K562 (cell line): ENCODE measurements around the gene NEMF. TPM values are rescaled to one million over a fixed set of nuclear protein-coding genes. Genes with fewer than 3 reads are reported as not detected.

Source experiments
- ARNT ChIP-seq, 2 experiments: fragments of 450-650 bp; IDR thresholded peaks; 2 replicates each; pipeline ENCODE4 v1.6.1; 2016; ENCODE audit warnings: mild to moderate bottlenecking in 1 of 2
- CREBBP ChIP-seq: IDR thresholded peaks from one replicate; pipeline ENCODE4 v1.6.1; 2012; ENCODE audit warnings: low read depth, mild to moderate bottlenecking, control low read depth, inconsistent platforms, low read length
- FOS ChIP-seq: IDR thresholded peaks from 3 replicates; pipeline ENCODE4 v1.6.1; 2011; ENCODE audit not compliant: insufficient read length; ENCODE audit errors: extremely low read depth
- MAFF ChIP-seq: IDR thresholded peaks from 2 replicates; pipeline ENCODE4 v1.6.1; 2012; ENCODE audit warnings: low read length, improper control_type of control experiment
- MTA2 ChIP-seq: fragments of 450-650 bp; IDR thresholded peaks from 2 replicates; pipeline ENCODE4 v1.6.1; 2016; ENCODE audit warnings: low read depth
- MYC ChIP-seq, 2 experiments: fragments of 250-450 bp in 1 of 2; sonication (Bioruptor Pico) in 1 of 2; IDR thresholded peaks; 2 replicates each; pipeline versions ENCODE4 v1.5.1 to v1.6.1; 2012 to 2021; ENCODE audit warnings: low read depth in 2 of 2, borderline replicate concordance in 1 of 2, improper control_type of control experiment in 1 of 2, low read length in 1 of 2, mild to moderate bottlenecking in 1 of 2, moderate library complexity in 1 of 2
- NBN ChIP-seq: fragments of 450-650 bp; IDR thresholded peaks from 2 replicates; pipeline ENCODE4 v1.6.1; 2016; ENCODE audit warnings: low read depth, mild to moderate bottlenecking
- NR2C1 ChIP-seq, 2 experiments: fragments of 450-650 bp; IDR thresholded peaks; 2 replicates each; pipeline ENCODE4 v1.6.1; 2017; ENCODE audit warnings: mild to moderate bottlenecking in 2 of 2, antibody characterized with exemption in 1 of 2, inconsistent platforms in 1 of 2, missing compliant biosample characterization in 1 of 2, missing genetic modification characterization in 1 of 2
- OTX1 ChIP-seq: fragments of 450-650 bp; formaldehyde crosslinking; IDR thresholded peaks from 2 replicates; pipeline ENCODE4 v1.4.0; 2022; ENCODE audit warnings: mild to moderate bottlenecking
- POLR2H ChIP-seq: IDR thresholded peaks from 2 replicates; pipeline ENCODE4 v1.6.1; 2016; ENCODE audit warnings: missing genetic modification characterization, low read depth, mild to moderate bottlenecking, control low read depth, missing compliant biosample characterization, moderate library complexity
- RAD51 ChIP-seq: fragments of 450-650 bp; IDR thresholded peaks from 2 replicates; pipeline ENCODE4 v1.7.1; 2016; ENCODE audit warnings: low read depth, mild to moderate bottlenecking, borderline replicate concordance
- SAP30 ChIP-seq: fragments of 200-600 bp; sonication (generic); IDR thresholded peaks from 2 replicates; pipeline ENCODE4 v1.6.1; 2012; ENCODE audit warnings: borderline replicate concordance, low read depth, mild to moderate bottlenecking, moderate library complexity, low read length, control low read depth, inconsistent platforms; ENCODE audit not compliant: insufficient read depth, poor library complexity, severe bottlenecking
- U2AF2 ChIP-seq: fragments of 200-400 bp; formaldehyde crosslinking; optimal IDR thresholded peaks from 2 replicates; pipeline ENCODE3; 2017; ENCODE audit warnings: low read depth, mild to moderate bottlenecking, low read length
- ZNF436 ChIP-seq: fragments of 250-450, 450-650 bp; sonication (Bioruptor Pico); formaldehyde crosslinking; IDR thresholded peaks from 2 replicates; pipeline ENCODE4 v1.7.0; 2020; ENCODE audit warnings: mild to moderate bottlenecking
- polyA plus RNA-seq, 8 experiments: library from polyadenylated mRNA; depleted of rRNA in 4 of 8; stranded (reverse) in 5 of 8; unstranded in 3 of 8; fragments of >200 nt; fragmentation: Nextera tagmentation in 2 of 8; fragmentation: Illumina TruSeq in 1 of 8; extraction: Ambion mirVana in 2 of 8; extraction: Trizol in 1 of 8; gene quantifications; 2 replicates each; pipeline versions ENCODE4 v1.2.1 to v1.2.3, GENCODE V29; 2011 to 2014; ENCODE audit warnings: inconsistent platforms in 1 of 8, missing spikeins in 1 of 8
- total RNA-seq, 7 experiments: library from RNA; depleted of rRNA in 6 of 7; stranded (reverse); fragments of >200 nt in 6 of 7; fragmentation: Illumina TruSeq in 2 of 7; extraction: Trizol in 2 of 7; gene quantifications; 2 replicates each; pipeline versions ENCODE4 v1.2.1 to v1.2.3, GENCODE V29; 2011 to 2021; ENCODE audit warnings: low replicate concordance in 1 of 7
- TF ChIP-seq, protein P1 (sequence below): IDR thresholded peaks from 2 replicates; pipeline ENCODE4 v1.6.1; 2011; ENCODE audit not compliant: insufficient read length; ENCODE audit errors: extremely low read depth
- TF ChIP-seq, protein P2 (sequence below), 2 experiments: IDR thresholded peaks; 2 replicates each; pipeline ENCODE4 v1.6.1; 2011; ENCODE audit warnings: borderline replicate concordance in 1 of 2, control low read depth in 1 of 2, low read depth in 1 of 2, low read length in 1 of 2, mild to moderate bottlenecking in 1 of 2, mixed read lengths in 1 of 2, moderate library complexity in 1 of 2; ENCODE audit not compliant: insufficient read depth in 1 of 2, insufficient read length in 1 of 2, poor library complexity in 1 of 2, severe bottlenecking in 1 of 2; ENCODE audit errors: extremely low read depth in 1 of 2
- TF ChIP-seq, protein P3 (sequence below): fragments of 250-450 bp; sonication (Bioruptor Pico); IDR thresholded peaks from 2 replicates; pipeline ENCODE4 v1.8.0; 2021; ENCODE audit warnings: moderate library complexity, mild to moderate bottlenecking, inconsistent platforms
- TF ChIP-seq, protein P4 (sequence below), 2 experiments: fragments of 200-800 bp in 1 of 2; sonication (Bioruptor generic) in 1 of 2; sonication (generic) in 1 of 2; formaldehyde crosslinking in 1 of 2; IDR thresholded peaks in 1 of 2; conservative IDR thresholded peaks in 1 of 2; 2 replicates each; pipeline versions ENCODE4 v1.5.0 to v1.6.1; 2016 to 2020; ENCODE audit warnings: missing compliant biosample characterization in 1 of 2, missing genetic modification characterization in 1 of 2, missing genetic modification reagents in 1 of 2
- TF ChIP-seq, protein P5 (sequence below): fragments of 450-650 bp; IDR thresholded peaks from 2 replicates; pipeline ENCODE4 v1.6.1; 2016; ENCODE audit warnings: borderline replicate concordance

The NEMF gene
- total and polyA plus RNA-seq, 9 of the 15 experiments (the other 6 are each of a cell fraction or from before 2014, with no cell fraction given): 38.8 to 94.4 (median 61.0) TPM

DNA sequence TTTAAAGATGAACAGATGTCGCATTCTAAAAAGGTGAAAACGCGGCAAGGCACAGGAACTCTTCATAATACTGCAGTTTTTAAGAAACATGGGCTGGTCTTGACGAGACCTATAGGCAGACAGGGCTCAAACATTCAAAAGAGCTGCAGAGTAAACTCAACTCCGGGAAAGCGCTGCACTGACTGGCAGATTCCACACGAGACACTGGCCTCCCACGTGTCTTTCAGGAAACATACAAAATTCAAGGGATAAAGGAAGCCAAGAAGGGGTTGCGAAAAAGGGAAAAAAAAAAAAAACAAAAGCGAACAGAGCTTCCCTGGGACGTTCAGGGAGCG, 39.7 kb upstream of the NEMF start (continued):
- TF ChIP-seq MYC (IDR thresholded peaks at IDR 0.05; ENCODE audit: low read depth, low read length): peak; percentile 84
- TF ChIP-seq MYC (CRISPR knock-in tag; IDR thresholded peaks at IDR 0.05; ENCODE audit: borderline replicate concordance, low read depth): no peak
- TF ChIP-seq, protein P1, sequence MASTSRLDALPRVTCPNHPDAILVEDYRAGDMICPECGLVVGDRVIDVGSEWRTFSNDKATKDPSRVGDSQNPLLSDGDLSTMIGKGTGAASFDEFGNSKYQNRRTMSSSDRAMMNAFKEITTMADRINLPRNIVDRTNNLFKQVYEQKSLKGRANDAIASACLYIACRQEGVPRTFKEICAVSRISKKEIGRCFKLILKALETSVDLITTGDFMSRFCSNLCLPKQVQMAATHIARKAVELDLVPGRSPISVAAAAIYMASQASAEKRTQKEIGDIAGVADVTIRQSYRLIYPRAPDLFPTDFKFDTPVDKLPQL: no peak
- no peak for TF ChIP-seq U2AF2
- no peak for TF ChIP-seq ZNF436 (CRISPR knock-in tag)
- no peak for TF ChIP-seq CREBBP
- peak; percentile 44 to 63; a peak in 2 of 4 replicates for TF ChIP-seq ARNT (IDR thresholded peaks at IDR 0.05)
- no peak for TF ChIP-seq FOS
- TF ChIP-seq NR2C1 (IDR thresholded peaks at IDR 0.05): no peak
- TF ChIP-seq NR2C1 (tag; IDR thresholded peaks at IDR 0.05): no peak
- no peak for TF ChIP-seq MTA2
- TF ChIP-seq NBN: peak; percentile 28; the same call in 1 of the 2 replicates
- no peak for TF ChIP-seq OTX1 (CRISPR knock-in tag)
- TF ChIP-seq, protein P2, sequence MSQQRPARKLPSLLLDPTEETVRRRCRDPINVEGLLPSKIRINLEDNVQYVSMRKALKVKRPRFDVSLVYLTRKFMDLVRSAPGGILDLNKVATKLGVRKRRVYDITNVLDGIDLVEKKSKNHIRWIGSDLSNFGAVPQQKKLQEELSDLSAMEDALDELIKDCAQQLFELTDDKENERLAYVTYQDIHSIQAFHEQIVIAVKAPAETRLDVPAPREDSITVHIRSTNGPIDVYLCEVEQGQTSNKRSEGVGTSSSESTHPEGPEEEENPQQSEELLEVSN (IDR thresholded peaks at IDR 0.05; ENCODE audit: borderline replicate concordance in 1 of 2, extremely low read depth in 1 of 2, insufficient read depth in 1 of 2, insufficient read length in 1 of 2, low read depth in 1 of 2, low read length in 1 of 2, poor library complexity in 1 of 2, severe bottlenecking in 1 of 2): peak in 1 of 2 experiments; percentile 60
- TF ChIP-seq, protein P3, sequence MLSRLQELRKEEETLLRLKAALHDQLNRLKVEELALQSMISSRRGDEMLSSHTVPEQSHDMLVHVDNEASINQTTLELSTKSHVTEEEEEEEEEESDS (CRISPR knock-in tag): no peak
- no peak for TF ChIP-seq POLR2H
- TF ChIP-seq RAD51: peak; percentile 17; the same call in 1 of the 2 replicates
- TF ChIP-seq MAFF: no peak
- TF ChIP-seq, protein P4, sequence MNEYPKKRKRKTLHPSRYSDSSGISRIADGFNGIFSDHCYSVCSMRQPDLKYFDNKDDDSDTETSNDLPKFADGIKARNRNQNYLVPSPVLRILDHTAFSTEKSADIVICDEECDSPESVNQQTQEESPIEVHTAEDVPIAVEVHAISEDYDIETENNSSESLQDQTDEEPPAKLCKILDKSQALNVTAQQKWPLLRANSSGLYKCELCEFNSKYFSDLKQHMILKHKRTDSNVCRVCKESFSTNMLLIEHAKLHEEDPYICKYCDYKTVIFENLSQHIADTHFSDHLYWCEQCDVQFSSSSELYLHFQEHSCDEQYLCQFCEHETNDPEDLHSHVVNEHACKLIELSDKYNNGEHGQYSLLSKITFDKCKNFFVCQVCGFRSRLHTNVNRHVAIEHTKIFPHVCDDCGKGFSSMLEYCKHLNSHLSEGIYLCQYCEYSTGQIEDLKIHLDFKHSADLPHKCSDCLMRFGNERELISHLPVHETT (CRISPR knock-in tag; conservative IDR thresholded peaks at IDR 0.05 in 1 of 2, IDR thresholded peaks at IDR 0.05 in 1 of 2): no peak
- TF ChIP-seq, protein P5, sequence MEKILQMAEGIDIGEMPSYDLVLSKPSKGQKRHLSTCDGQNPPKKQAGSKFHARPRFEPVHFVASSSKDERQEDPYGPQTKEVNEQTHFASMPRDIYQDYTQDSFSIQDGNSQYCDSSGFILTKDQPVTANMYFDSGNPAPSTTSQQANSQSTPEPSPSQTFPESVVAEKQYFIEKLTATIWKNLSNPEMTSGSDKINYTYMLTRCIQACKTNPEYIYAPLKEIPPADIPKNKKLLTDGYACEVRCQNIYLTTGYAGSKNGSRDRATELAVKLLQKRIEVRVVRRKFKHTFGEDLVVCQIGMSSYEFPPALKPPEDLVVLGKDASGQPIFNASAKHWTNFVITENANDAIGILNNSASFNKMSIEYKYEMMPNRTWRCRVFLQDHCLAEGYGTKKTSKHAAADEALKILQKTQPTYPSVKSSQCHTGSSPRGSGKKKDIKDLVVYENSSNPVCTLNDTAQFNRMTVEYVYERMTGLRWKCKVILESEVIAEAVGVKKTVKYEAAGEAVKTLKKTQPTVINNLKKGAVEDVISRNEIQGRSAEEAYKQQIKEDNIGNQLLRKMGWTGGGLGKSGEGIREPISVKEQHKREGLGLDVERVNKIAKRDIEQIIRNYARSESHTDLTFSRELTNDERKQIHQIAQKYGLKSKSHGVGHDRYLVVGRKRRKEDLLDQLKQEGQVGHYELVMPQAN: peak; percentile 79
- TF ChIP-seq SAP30: no peak
